GM21526 (cell line): ENCODE results near the gene C1QTNF2.

Experiments used
- ATAC-seq: cut with Tn5 transposase; IDR thresholded peaks from one replicate; pipeline ENCODE4 v1.9.1; 2021; ENCODE audit warnings: moderate library complexity; ENCODE audit not compliant: unreplicated experiment, low FRiP score

Gene C1QTNF2

GRCh38 chr5:160310552-160311295 lies 59.7 kb downstream of the C1QTNF2 start:
- ATAC-seq = no peak

- no peak for ATAC-seq
These were observed 60.3 kb downstream of the C1QTNF2 start for GRCh38 chr5:160310140-160310539.

- ATAC-seq = no peak
These were observed 63.7 kb downstream of the C1QTNF2 start for GRCh38 chr5:160306696-160307095.

- no peak for ATAC-seq
These were observed 65.1 kb downstream of the C1QTNF2 start for GRCh38 chr5:160305319-160305718.

- ATAC-seq = no peak
These were observed 66.7 kb downstream of the C1QTNF2 start for GRCh38 chr5:160303690-160304089.

- ATAC-seq = no peak
These were observed 72.2 kb downstream of the C1QTNF2 start for GRCh38 chr5:160298189-160298588.

- no peak for ATAC-seq
These were observed 72.7 kb downstream of the C1QTNF2 start for GRCh38 chr5:160297776-160298175.
